Measurements from ENCODE around the gene APOL5.

Gene APOL5

GRCh38 chr22:35740616-35741015 is 22.9 kb downstream of the APOL5 start:
- FAIRE-seq = no peak
- no peak for DNase-seq (ENCODE audit: low spot score)

DNA sequence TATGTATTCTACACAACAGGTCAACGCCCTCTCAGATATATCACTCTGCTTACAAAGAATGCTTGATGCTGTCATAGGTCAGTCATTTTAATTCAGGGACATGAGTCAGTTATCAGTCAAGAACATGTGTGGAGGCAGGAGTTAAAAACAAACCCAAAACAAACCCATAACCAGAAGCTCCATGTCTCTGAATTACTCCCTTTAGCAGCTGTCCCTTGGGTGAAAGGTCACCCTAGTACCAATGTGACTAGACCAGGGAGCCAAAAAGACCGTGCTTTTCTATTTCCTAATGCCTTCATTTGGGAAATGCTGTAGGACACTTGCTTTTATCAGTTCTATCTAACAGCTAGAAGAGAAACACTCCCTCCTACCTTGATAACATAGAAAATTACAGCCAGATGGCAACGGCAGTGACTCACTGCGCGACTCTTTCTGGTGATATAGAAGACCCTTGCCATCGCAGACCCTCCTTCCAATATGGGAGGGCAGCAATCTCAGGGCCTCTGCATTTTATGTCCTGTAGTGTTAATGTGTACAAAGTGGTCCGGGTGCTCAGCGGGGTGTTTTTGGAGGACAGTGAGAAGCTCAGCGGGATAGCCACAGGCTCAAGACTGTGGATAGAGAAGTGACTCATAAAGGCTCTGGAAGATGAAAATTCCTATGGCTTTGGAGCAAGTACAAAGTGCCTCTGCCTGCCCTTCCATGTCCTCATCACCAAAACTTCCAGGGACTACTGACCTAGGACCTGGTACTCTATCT is 24.8 kb downstream of the APOL5 start:
- peak; percentile 84 for DNase-seq (ENCODE audit: low spot score)
- FAIRE-seq = peak; percentile 85

DNA sequence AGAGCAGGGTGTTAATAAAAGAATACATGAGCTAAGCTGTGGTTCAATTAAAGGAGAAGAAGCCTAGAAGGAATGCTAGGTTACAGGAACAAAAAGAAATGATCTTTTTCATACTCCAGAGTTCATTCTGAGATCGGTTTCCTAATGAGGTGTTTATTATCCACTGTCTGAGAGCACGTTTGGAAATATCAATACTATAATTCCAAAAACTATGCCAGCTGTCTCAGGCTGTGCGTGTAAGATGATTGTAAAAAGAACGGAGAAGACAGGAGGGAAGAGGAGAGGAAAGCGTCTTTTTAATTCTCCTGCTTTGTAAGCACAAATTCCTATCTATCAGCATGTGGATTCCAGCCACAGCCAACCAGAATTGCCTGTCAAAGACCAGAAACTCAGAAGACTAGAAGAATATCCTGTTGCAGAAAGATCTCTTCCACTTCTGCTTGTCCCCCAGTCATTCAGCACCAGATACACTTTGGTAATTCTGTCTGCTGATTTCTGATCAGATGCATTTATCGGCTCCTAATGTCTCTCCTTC is 25.7 kb downstream of the APOL5 start:
- no peak for FAIRE-seq
- DNase-seq (ENCODE audit: low spot score) = no peak

DNA sequence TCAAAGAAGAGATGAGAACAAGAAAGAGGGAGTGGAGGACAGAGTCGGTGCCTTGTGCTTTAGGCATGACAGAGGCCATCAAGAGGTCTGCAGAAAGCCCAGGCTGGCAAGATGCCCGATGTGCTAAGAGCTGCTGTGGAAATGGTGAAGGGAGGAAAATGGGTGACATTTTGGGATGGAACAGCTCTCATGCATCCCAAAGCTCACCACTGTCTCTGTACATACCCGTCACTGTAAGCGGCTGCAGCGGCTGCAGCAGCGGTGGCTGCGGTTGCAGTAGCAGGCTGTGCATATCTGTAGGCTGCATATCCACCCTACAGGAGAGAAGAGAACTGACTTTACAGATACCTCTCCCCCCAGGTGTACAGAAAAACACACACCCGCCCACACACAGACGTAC is 28.6 kb downstream of the APOL5 start:
- DNase-seq (ENCODE audit: low spot score) (no peak), FAIRE-seq (no peak)

- FAIRE-seq = no peak
- DNase-seq (ENCODE audit: low spot score) = no peak
Measured at GRCh38 chr22:35746946-35747703, 29.5 kb downstream of the APOL5 start.

DNA sequence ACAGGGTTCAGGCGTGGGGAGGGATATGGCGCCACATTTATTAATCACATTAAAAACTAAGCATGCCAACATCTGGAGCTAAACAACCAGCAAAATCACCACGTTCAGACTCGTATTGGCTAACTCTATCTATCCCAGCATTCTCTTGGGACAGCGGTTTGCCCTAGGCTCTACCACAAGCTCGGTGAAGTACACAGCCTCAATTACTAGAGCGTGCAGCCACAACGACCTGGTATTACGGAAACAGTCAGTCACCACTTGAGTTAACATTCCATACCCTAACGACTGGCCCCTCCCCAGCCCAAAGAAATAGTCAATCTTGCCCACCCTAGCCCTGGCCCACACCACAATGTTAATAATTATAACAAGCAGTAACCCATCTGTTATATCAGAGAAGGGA is 32.1 kb downstream of the APOL5 start:
- FAIRE-seq = peak; percentile 98
- peak; percentile 86 for DNase-seq (ENCODE audit: low spot score)

GRCh38 chr22:35752006-35752862 is 34.6 kb downstream of the APOL5 start:
- DNase-seq (ENCODE audit: low spot score) (no peak), FAIRE-seq (no peak)

- DNase-seq (ENCODE audit: low spot score) = no peak
- FAIRE-seq = no peak
Measured at GRCh38 chr22:35752863-35753189, 35.2 kb downstream of the APOL5 start.

DNA sequence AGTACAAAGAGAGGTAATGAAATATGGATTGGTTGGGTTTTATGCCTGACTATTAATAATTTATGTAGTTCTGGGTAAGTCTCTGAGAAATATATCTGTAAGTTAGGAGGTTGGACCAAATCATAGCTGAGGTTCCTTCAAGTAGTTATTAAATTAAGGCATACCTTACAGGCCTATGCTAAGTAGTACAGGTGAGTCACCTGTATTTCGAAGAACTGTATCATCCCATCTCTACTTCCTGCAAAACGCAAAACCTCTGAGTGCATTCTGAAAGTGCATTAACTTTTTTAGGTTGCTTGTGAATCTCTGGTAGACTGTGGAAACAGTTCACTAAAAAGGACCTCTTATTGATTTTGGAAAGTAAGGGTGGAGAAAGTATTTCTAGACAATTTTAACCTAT is 37.1 kb downstream of the APOL5 start:
- FAIRE-seq (no peak), DNase-seq (ENCODE audit: low spot score) (no peak)

DNA sequence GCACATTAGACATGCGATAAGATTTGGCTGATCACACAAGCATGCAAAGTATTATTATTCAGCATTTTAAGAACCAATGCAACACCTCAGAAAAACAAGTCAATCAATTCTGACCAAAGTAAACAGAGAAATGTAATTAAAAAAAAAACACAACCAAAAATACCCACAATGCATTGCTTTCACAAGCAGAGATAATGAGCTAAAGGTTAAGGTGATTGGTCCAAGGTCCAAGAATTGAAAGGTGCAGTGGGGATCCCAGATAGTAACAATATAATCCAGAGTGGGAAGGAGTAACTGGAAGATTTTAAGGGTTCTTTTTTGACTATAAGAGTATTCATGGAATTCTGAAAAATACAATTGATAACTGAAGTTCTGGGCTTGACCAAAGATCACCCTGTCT is 39.0 kb downstream of the APOL5 start:
- no peak for FAIRE-seq
- no peak for DNase-seq (ENCODE audit: low spot score)

DNA sequence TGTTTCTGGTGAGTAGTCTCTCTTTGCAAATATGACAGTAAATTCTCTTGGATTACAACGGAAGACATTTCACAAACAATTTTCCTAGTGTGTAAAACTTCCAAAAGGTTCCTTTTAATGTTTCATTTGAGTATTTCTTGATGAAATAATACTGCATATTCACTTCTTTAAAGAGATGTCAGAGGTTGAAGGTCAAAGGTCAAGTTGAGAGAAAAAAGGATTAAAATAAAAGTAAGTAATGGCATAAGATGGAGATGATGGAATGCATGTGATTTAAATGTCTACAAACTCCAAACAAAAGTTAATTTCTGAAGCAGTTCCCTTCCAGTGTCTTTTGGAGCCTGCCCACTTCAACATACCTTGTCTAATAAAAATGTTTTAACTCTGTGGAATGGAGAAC is 40.7 kb downstream of the APOL5 start:
- DNase-seq (ENCODE audit: low spot score) = no peak
- FAIRE-seq = no peak

DNA sequence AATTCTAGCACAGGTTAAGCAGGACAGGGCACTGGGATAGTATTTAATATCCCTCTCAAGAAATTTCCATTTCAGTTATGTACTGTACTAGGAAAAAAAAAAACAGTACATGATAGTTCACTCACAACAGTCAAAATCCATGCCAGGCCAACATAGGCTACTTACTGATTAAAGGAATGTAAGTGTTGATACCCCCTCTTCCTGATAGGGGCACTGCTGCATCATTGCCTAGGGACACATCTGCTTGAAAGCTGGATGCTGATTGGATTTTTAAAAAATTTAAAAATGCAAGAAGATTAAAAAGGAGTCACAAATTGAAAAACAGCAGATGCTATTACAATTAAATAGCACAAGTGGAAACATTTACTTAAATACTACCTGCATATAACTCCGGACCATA is 43.4 kb downstream of the APOL5 start:
- DNase-seq (ENCODE audit: low spot score) (no peak), FAIRE-seq (no peak)

- no peak for DNase-seq (ENCODE audit: low spot score)
Measured at GRCh38 chr22:35766654-35767580, 49.2 kb downstream of the APOL5 start.

DNA sequence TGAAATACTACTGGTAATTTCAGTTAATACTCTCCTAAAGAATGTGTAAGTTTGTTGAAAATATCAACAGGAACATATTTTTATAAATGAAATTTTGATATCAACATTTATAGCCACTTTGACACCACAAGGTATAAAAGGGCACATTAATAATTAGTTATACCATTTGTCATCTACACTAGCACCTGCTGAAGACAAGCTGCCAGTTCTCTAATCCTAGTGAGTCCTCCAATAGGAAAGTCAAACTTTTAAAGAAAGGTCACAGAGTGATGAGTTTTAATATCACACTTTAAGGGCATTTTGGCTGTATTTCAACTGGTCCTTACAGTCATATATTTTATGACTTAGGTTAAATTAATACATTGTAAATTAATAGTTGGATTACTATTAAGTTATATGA is 52.3 kb downstream of the APOL5 start:
- FAIRE-seq (no peak), DNase-seq (ENCODE audit: low spot score) (no peak)

More at GRCh38 chr22:35766654-35767580, 49.2 kb downstream of the APOL5 start:
- FAIRE-seq = no peak

DNA sequence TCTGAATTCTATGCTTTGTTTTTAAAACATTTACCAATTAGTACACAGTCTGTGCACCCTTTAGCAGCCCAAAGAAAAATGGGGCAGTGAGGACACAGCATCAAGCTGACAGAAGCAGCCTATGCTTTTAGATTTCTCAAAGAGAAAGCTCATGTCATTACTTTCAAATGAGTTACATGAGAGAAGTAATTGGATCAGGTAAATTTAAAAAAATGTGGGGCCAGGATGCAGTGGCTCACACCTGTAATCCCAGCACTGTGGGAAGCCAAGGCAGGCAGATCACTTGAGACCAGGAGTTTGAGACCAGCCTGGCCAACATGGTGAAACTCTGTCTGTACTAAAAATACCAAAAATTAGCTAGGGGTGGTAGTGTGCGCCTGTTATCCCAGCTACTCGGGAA is 57.7 kb downstream of the APOL5 start:
- no peak for DNase-seq (ENCODE audit: low spot score)
- no peak for FAIRE-seq

DNA sequence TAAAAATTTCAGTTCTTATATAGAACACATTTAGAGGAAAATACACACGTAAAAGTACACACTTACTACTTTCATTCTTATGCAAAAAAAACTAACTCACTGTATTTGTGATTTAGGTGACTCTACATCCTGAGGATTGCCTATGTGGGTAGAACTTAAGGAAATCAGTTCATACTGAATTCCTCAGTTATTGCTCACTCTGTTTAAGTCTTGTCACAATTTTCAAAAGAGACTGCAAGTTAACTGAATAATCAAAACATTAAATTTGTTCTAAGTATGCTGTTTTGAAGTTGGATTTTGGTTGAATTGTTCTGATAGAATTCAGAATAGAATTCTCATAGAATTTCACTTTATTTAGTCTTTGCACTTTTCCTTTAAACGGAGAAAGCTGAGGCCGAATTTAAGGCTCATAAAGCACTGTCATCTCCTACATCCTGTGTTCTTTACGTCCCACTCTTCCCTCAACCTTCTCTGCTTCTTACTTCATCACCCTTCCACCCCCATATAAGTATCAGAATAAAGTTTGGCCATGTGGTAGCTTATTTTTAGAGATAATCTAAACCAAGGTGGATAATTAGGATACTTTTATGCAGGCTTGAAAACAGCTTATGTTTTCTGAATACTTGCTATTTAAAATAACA is 59.8 kb downstream of the APOL5 start:
- peak; percentile 67 for DNase-seq (ENCODE audit: low spot score)
- peak; percentile 94 for FAIRE-seq
